GM18498 (cell line): ENCODE measurements around the gene TSPAN17.
A peak's percentile ranks its signal among the peaks of the same experiment; 100 is the strongest.

ENCODE experiments used
- ATAC-seq: cut with Tn5 transposase; IDR thresholded peaks from one replicate; pipeline ENCODE4 v1.9.1; 2021; ENCODE audit warnings: mild to moderate bottlenecking, moderate library complexity; ENCODE audit not compliant: unreplicated experiment

The TSPAN17 gene

DNA sequence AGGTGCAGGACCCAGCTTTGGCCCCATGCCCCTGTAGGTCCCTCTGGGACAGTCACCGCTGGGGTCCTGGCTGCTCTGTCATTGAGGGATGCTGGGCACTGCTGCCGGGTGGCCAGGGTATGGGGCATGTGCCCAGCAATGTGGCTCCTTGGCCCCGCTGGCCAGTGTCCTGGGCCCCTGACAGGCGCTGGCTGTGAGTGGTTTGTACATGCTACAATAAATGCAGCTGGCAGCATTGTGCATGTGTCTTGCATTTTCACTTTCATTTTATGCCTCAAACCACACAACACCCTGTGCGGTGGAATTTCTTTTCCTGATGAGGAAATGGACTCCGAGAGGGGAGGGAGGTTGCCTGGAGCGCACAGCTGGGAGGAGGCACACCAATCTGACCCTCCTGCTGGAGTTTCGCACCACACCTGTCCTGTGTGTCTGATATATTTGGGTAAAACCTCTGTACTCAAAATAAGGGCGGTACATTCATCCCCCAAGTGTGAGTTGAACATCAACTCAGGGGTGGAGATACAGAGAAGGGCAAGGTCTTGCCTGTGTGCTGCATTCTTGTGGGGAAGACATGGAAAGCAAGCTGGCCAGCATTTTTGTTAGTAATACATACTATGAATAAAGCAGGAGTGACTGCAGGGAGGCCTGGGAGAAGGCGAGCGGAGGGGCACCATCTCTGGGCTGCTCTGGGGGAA is 11.7 kb downstream of the TSPAN17 start:
- no peak for ATAC-seq

DNA sequence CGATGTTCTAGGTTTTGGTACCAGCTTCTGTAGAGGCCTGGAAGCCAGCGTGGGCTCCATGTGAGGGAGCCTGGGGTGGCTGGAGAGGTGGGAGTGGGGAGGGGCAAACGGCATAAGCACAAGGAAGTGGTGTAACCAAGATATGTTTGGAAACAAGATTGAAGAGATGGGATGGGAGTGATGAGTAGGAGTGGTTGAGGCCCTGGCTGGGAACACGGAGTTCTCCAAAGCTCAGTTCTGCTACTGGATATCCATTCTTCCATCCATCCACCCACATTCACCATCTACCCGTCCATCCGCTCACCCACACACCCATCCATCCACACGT is 12.2 kb downstream of the TSPAN17 start:
- no peak for ATAC-seq

DNA sequence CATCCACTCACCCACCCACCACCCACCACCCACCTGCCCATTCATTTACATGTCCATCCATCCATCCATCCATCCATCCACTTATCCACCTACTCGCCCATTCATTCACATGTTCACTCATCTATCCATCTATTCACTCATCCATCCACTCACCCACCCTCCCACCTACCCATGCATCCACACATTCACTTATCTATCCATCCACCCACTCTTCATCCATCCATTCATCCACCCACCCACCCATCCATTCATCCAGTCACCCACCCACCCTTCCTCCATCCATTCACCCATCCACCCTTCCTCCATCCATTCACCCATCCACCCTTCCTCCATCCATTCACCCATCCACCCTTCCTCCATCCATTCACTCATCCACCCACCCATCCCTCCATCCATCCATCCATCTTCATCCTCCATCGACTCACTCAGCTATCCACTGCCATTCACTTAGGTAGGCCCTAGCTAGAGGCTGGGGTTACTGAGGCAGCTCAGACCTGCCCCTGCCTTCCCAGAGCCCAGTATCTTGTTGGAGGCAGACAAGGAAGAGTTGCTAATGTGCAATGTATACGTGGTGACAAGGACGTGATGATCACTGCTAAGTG is 12.7 kb downstream of the TSPAN17 start:
- ATAC-seq = no peak

DNA sequence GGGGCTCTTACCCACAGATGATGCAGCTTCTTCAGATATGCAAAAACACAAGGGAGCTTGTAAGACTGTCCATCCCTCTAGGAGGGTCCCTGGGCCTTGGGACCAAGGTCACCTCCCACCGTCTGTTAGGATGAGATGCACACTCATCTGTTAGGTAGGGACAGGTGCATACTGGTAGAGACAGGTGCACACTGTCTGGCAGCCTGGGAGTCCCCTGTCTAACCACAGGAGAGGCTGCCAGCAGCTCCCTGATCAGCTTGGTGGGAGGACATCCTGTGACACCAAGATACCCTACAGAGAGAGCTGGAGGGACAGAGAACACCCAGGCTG is 13.2 kb downstream of the TSPAN17 start:
- peak; percentile 13 for ATAC-seq

DNA sequence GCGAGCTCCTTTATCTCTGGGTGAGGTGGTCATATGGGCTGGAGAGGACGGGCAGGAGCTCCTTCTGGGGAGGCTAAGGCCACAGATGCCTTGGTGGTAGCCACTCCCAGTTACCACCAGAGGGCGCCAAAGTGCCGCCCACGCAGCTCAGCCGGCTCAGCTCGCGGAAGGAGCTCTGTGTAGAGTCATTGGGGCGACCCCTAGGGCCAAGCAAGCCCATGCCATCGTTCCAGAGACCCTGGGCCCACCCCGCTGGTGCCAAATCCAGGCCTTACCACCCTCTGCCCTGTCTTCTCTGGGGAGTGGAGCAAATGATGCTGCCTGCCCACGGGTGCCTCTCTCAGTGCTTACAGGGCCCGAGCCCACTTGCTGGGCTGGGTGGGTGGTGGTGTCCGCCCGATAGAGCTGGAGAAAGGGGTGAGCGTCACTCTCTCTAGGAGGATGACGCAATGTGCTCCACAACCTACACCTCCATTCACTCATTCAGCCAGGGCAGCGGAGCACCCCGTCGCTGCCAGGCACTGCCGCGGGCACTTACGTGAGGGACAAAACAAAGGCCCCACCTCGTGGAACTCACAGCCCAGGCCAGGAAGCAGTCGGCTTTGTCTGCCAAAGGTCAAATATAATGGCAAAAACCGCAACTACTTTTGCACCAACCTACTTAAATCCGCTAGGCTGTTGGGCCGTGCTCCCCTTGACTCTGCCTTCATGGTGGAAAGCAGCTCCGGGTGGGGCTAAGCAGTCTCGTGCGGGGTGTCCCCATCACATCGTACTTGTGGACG is 13.8 kb downstream of the TSPAN17 start:
- ATAC-seq = peak; percentile 67

DNA sequence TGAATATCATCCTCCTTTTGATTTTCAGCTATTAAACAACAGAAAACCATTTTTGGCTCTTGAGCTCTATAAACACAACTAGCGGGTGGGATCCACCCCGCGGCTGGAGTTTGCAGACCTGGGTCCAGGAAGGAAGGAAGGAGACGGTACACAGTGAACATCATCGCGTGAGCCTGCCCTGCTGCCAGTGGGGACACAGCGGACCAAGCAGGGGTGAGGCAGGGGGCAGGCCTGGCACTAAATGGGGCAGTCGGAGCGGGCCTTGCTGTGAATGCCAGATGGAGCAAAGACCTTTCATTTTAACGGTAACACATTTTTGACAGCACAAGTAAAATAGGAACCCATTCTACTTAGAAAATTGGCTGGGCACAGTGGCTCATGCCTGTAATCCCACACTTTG is 14.4 kb downstream of the TSPAN17 start:
- ATAC-seq = no peak

DNA sequence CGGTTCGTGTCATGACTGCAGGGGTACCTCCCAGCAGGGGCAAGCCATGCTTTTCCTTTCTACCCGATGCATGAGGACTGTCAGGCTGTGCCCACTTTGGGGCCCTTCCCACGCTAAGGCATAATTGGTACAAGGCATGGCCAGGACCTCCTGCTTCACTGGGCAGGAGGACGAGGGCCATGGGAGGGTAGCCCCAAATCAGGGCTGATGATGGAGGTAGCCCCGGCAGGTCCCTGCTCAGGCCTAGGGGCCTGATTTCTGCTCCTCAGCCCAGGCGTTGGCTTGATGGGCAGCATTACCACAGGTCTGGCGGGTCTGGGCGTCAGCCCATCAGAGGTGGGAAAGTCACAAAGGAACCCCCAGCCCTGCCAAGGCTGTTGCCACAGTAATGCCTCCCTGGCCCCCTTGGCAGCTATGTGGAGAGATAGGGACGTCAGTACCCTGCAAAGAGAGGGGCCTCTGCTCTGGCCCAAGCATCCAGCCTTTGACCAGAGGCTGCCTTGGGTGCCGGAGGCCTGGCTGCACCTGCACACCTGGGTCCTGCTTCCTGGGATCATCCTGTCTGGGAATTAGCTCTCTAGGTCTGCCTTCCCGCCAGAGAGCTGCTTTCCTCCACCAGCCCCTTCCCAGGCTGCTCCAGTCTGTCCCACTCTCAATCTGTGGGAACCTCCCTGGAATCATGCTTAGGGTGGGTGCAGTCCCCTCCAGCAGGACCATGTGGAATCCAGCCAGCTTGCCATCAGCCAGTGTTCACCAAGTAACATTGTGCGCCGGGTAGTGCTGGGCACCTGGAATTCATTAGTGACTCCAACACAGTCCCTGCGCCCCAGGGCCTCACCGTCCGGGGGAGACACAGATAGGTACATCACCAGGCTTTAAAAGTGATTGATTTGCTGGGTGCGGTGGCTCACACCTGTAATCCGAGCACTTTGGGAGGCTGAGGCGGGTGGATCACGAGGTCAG is 15.4 kb downstream of the TSPAN17 start:
- ATAC-seq = no peak

DNA sequence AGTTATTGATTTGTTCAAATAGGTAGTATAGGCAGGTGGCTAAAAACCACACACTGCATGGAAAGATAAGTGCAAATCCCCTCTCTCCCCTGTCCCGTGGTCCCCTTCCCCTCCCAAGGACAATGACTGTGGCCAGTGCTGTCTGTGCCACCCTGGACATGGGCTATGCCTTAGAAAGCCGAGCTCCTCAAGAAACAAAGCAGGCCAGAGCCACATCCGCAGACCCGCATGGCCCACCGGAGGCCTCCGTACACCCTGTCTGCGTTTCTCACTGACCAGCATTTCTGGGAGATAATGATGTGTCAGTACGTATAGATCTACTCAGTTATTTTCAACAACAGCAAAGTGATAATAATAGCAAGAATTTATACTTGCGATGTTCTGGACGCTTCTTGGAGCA is 16.3 kb downstream of the TSPAN17 start:
- no peak for ATAC-seq

DNA sequence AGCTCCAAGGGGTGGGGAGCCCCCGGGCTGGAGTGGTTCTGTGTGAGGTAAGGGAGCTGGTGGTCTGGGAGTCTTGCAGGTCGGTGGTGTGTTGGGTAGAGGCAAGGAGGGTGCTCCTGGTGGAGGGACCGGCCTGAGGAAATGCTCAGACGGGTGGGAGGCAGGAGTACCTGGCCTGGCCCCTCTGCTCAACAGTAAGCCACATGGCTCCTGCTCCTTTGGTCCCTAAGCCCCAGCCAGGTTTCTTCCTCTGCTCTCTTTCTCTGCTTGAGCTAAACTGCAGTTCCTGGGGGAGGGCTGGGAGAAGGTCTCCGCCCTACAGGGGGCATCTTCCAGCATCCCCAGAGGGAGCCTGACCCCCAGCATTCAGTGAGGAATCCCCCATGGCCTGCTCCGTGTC is 17.2 kb downstream of the TSPAN17 start:
- ATAC-seq = no peak

DNA sequence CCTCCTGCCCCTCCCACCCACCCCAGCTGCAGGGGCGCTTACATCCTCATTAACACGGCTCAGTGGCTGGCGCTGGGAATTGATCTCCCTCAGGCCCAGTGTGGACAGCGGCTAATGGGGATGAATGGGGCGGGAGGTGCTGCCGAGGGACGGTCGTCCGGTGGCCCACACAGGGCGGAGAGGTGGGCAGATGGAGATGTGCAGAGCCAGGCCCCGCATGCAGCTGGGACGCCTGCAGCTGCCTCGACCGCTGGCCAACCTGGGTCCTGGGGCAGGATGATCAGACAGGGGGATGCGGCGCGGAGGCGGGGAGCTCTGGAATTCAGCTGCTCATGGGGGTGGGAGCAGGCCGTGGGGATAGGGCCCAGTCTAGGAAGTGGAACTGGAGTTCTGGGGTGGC is 17.6 kb downstream of the TSPAN17 start:
- ATAC-seq = no peak

DNA sequence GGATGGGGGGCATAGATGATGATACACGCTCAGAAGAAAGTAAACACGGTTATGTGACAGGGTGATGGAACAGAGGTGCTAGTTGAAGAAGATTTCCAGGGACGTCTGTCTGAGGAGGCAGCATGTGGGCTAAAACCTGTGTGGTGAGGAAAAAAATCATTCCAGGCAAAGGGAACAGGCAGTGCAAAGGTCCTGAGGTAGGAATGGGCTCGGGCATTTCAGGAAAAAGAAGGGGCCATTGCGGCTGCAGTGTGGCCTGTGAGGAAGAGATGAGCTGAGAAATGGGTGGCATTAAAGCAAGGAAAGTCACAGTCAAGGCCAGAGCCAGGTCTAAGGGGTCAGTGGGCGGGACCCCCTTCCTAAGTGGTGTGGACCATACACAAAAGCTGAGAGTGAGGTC is 18.2 kb downstream of the TSPAN17 start:
- ATAC-seq = no peak

DNA sequence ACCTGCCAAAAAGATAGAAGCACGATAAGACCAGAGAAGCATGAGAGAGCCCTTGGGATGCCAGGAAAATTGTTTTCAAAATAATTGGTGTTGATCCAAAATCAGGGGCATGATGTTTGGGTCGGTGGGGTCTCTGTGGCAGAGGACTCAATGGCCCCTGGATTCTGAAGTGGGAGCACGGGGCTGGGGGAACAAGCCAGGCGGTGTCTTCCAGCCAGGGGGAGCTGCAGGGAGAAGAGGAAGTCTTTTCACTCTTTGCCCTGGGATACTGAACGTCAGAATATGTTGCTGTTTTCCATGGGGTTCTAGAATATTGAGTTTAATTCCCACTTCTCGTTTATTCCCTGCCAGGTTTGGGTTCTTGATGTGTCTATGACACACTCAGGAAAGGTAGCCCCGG is 20.4 kb downstream of the TSPAN17 start:
- no peak for ATAC-seq

DNA sequence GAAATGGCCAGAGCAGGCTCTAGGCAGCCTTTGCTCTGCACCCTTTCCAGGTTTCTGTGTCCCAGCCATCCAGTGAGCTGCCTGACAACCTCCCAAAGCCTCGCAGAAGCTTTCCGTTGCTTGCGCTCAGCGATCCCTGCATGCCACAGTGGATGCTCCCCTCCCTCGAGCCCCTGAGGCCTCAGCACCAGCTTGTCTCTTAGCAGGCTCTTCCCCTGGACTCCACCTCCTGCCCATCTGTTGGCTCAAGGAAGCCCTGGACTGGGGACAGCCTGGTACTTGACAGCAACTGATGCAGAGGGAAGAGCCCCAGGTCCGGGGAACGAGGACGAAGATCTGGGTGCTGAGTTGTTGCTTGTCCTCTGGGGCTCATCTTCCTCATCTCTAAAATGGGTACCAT is 23.2 kb downstream of the TSPAN17 start:
- no peak for ATAC-seq

DNA sequence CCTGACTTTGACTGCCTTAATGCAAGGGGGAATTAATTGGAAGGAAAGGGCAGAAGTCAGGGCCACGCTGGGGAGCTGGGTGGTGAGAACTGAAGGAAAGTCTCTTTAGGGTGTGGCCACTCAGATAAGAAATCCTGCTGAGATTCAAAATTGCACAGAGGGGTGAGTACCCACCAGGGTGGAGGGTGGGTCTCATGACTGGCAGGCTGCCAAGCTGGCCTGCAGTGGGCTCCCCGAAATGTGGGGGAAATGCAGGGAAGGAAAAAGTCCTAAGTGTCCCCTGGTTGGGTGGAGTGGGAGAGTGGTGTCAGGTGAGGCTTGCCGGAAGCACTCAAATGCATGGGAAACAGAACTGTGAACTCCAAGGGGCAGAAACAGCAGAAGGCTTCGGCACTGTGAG is 24.1 kb downstream of the TSPAN17 start:
- no peak for ATAC-seq

DNA sequence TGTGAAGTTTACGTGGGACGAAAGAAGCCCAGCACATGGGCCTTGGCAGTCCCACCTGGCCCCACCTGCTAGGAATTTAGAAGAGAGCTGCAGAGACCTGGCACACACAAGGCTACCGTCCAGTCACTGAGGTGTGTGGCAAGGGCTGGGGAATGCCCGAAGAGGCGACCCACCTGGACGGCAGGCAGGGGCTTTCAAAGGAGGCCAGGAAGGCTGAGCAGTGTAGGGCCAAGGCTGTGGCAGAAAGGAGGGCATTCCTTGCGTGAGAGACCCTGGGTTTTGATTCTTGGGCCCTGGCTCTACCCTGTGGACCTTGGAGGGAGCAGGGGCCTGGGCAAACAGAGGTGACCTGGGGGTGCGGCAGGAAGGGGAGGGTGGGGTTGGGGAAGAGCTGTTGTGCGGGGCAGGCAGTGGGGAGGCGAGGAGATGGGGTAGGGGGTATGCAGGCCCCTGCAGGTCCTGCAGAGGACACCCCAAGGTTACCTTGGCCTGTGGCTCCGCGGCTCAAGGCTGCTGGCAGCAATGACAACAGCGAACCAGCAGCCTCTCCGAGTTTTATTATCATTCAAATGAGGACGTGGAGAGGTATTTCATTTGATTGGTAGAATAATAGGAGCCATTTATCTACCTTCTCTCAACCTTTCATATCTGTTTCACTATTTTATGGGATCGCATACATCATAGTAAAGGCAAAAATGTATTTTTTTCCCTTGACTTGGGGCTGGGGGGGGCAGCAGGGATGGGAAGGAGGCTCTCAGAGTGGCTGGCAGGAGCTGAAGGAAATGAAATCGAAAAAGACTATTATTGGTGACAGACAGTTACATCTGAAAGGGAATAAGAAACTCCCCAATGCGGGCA is 24.8 kb downstream of the TSPAN17 start:
- no peak for ATAC-seq

DNA sequence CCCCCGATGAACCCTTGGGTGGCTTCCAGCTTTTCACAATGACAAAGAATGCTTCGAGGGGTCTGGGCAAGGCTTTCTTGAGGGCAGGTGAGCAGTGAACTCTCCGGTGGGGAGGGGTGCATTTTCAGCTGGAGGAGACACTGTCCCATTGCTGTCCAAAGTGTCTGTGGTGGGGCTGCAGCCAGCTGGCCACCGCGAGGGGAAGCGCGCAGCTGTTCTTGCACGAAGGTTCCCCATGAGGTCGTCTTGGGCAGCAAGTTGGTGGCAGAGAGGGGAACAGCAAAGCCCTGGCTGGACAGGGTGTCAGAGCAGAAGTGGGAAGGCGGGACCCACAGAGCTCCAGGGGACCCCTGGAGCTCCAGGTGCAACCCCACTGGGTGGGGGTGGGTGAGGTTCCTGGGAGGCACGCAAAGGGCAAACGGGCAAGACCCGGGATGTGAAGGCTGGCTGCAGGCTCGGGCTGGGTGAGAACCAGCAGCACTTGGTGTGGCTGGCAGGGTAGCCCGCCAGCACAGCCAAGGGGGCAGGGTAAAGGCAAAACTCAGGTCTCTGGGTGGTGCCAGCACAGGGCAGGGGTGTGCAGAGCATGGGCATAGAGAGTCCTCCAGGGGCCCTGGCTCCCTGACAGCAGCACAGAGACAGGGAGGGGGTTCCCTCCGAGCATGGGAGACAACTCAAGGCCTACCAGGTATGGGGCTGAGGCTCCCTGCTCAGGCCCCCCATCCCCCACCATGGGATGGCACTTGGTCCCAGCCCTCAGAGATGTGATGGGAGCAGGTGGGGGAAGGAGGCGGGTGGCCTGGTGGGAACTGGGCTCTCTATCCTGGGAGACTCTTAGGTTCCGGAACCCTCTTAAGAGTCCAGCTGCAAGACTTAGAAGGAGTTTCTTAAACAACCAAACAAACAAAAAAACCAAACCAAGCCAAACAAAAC is 26.6 kb downstream of the TSPAN17 start:
- no peak for ATAC-seq

DNA sequence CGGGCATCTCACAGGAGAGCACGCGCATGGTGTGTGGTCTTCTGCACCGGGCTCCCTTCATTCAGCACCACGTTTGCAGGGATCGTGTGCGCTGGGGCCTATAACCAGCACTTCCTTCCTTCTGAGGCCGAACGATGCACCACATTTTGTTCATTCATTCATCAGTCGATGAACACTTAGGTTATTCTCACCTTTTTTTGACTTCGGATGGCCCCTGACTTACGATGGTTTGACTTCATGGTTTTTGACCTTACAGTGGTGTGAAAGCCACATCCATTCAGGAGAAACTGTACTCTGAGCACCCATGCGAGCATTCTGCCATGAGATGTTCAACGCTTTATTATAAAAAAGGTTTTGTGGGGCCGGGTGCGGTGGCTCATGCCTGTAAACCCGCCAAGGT is 27.5 kb downstream of the TSPAN17 start:
- no peak for ATAC-seq

DNA sequence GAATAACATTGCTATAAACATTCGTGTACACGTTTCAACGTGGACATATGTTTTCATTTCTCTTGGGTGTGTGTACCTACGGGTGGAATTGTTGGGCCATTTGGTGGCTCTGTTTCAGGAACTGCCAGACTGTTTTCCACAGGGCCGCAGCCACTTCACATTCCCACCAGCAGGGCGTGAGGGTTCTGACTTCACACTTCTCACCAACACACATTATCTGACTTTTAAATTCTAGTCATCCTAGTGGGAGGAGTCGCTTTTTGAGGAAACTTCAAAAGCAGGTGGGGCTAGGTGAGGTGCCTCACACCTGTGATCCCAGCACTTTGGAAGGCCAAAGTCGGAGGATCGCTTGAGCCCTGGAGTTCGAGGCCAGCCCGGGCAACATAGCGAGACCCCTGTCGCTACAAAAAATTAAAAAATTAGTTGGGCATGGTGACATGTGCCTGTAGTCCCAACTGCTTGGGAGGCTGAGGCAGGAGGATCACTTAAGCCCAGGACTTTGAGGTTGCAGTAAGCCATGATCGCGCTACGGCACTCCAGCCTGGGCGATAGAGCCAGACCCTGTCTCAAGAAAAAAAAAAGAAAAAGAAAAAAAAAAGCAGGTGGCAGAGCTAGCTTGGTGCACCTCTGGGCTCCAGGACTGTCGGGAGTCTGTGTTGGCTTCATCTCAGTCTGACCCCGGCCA is 28.5 kb downstream of the TSPAN17 start:
- ATAC-seq = no peak

DNA sequence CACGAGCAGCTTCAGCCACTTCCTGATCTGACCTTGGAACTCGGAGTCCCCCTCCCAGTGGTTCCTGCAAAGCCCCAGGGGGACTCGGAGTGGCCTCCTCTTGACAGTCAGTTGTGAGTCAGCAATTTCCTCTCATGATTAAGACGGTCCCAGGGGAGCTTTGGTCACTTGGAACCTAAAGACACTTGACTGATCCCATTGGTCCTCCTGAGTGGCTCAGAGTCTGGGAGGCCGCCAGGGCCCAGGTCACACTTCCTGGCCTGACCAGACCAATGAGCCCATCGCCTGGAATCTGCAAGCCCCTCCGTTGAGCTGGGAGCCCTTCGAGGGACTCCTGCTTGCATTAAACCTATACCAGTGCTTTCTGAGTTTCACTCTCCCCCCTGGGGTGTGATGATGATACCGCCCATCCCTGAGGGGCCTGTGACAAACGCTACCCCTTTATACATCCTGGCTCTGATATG is 29.1 kb downstream of the TSPAN17 start:
- ATAC-seq = no peak
